Measurements from ENCODE around the gene PPP2R5E. TPM values are rescaled to one million over a fixed set of nuclear protein-coding genes. Genes with fewer than 3 reads are reported as not detected.

PPP2R5E gene
- total RNA-seq, 1 experiment from 2014 or later: 45.0 TPM

GRCh38 chr14:63444588-63444987 lies 98.6 kb downstream of the PPP2R5E start:
- ChIA-PET RAD21 (ENCODE audit: low non-redundant PET in 1 of 2, low total read pairs in 2 of 2, uncharacterized antibody in 2 of 2, unreplicated experiment in 2 of 2) (no interaction called here), CTCF (no interaction called here), POLR2A (no interaction called here)
- H3K4me1 ChIP-seq (ENCODE audit: control insufficient read depth in 1 of 2, insufficient read depth in 2 of 2, low read length in 2 of 2): no peaks in the 10 kb centered on the region
- H3K4me3 ChIP-seq (replicated peaks in 1 of 2; ENCODE audit: low read depth in 1 of 2, low read length in 2 of 2): no peak overlapping the region
- no peaks in the 10 kb centered on the region for H3K36me3 ChIP-seq (ENCODE audit: control insufficient read depth in 1 of 2, insufficient read depth in 2 of 2, low read length in 2 of 2)
- no peak overlapping the region for H3K9ac ChIP-seq (ENCODE audit: low read length)
- no peaks in the 10 kb centered on the region; the same call in 1 of the 2 replicates for H4K20me1 ChIP-seq (ENCODE audit: insufficient read depth)
- H3K79me2 ChIP-seq (ENCODE audit: insufficient read depth, low read length): peaks cover 47% of the 10 kb centered on the region
- no peak overlapping the region for H2AFZ ChIP-seq (ENCODE audit: low read depth, low read length, poor library complexity, severe bottlenecking)
- no peaks in the 10 kb centered on the region for H3K9me3 ChIP-seq (ENCODE audit: control insufficient read depth in 1 of 2, insufficient read depth in 1 of 2, low read depth in 1 of 2, low read length in 2 of 2)
- H3K4me2 ChIP-seq (ENCODE audit: low read length): no peak overlapping the region
- intact Hi-C loops (cut with micrococcal nuclease): no loop called here
- H3K9me2 ChIP-seq (ENCODE audit: insufficient read depth): no peaks in the 10 kb centered on the region
- H3K27ac ChIP-seq (ENCODE audit: low read depth, low read length): no peak overlapping the region
- no TSS peak for BruUV-seq (replicated peaks)
- ATAC-seq (no peak), DNase-seq (ENCODE audit: low read depth, low spot score) (no peak)
- no peak for TF ChIP-seq EGR1 (IDR thresholded peaks at IDR 0.05; ENCODE audit: low read depth)
- H3K27me3 ChIP-seq (ENCODE audit: insufficient read depth, low read length): no peaks in the 10 kb centered on the region

DNA sequence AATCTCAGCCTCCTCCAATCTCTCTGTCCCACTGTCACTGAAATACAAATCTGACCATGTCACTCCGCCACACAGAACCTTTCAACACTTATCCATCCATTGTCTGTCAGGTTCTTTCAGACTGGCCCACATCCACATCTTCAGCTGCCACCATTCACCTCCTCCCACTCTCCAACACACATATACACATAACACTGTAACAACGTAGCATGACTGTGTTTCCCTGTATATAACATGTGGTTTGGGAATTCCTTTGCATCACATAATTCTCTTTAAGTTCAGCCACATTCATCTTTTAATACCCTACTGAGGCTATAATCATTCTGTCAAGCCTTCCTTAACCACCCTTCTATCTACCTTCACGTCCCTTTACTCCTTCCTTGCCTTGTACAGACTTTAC lies 99.2 kb downstream of the PPP2R5E start:
- Histone ChIP-seq H3K27me3 (ENCODE audit: insufficient read depth, low read length) (no peaks in the 10 kb centered on the region), H3K9me3 (ENCODE audit: control insufficient read depth in 1 of 2, insufficient read depth in 1 of 2, low read depth in 1 of 2, low read length in 2 of 2) (no peaks in the 10 kb centered on the region), H3K4me3 (replicated peaks in 1 of 2; ENCODE audit: low read depth in 1 of 2, low read length in 2 of 2) (no peak overlapping the region), H2AFZ (ENCODE audit: low read depth, low read length, poor library complexity, severe bottlenecking) (no peak overlapping the region), H3K4me2 (ENCODE audit: low read length) (no peak overlapping the region), H3K36me3 (ENCODE audit: control insufficient read depth in 1 of 2, insufficient read depth in 2 of 2, low read length in 2 of 2) (no peaks in the 10 kb centered on the region), H3K4me1 (ENCODE audit: control insufficient read depth in 1 of 2, insufficient read depth in 2 of 2, low read length in 2 of 2) (no peaks in the 10 kb centered on the region), H3K9ac (ENCODE audit: low read length) (no peak overlapping the region), H3K9me2 (ENCODE audit: insufficient read depth) (no peaks in the 10 kb centered on the region), H3K79me2 (ENCODE audit: insufficient read depth, low read length) (peaks cover 42% of the 10 kb centered on the region), H3K27ac (ENCODE audit: low read depth, low read length) (no peak overlapping the region), H4K20me1 (ENCODE audit: insufficient read depth) (no peaks in the 10 kb centered on the region; the same call in 1 of the 2 replicates)
- RAD21 ChIA-PET (ENCODE audit: low non-redundant PET in 1 of 2, low total read pairs in 2 of 2, uncharacterized antibody in 2 of 2, unreplicated experiment in 2 of 2): no interaction called here
- BruUV-seq (replicated peaks): no TSS peak
- CTCF ChIA-PET: no interaction called here
- intact Hi-C loops (cut with micrococcal nuclease): no loop called here
- ATAC-seq (no peak), DNase-seq (ENCODE audit: low read depth, low spot score) (no peak)
- POLR2A ChIA-PET: no interaction called here
- TF ChIP-seq, protein P1, sequence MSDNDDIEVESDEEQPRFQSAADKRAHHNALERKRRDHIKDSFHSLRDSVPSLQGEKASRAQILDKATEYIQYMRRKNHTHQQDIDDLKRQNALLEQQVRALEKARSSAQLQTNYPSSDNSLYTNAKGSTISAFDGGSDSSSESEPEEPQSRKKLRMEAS (IDR thresholded peaks at IDR 0.05): no peak
- TF ChIP-seq EGR1 (IDR thresholded peaks at IDR 0.05; ENCODE audit: low read depth) (no peak), POLR2AphosphoS5 (IDR thresholded peaks at IDR 0.05; ENCODE audit: low read depth, low read length) (no peak)

DNA sequence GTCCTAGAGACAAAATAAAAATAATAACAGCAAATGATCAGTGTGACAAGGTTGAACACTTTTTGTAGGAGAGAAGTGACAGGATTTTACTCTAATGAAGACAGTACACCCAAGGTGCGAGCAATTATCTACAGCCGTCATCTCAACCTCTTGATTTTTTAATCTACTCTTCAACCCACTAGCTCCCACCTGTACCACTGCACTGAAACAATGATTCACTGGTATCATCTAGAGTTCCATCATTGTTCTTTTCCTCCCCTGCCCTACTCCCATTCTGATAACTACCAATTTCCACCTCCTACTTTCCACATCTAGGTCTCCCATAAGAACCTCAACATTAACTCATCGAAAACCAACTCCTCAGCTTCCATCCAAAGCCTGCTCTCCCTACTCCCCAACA lies 99.8 kb downstream of the PPP2R5E start:
- intact Hi-C loops (cut with micrococcal nuclease): no loop called here
- no peak overlapping the region for H3K4me3 ChIP-seq (replicated peaks in 1 of 2; ENCODE audit: low read depth in 1 of 2, low read length in 2 of 2)
- DNase-seq (ENCODE audit: low read depth, low spot score): no peak
- no peak overlapping the region for H3K9ac ChIP-seq (ENCODE audit: low read length)
- ChIA-PET CTCF (no interaction called here), POLR2A (no interaction called here), RAD21 (ENCODE audit: low non-redundant PET in 1 of 2, low total read pairs in 2 of 2, uncharacterized antibody in 2 of 2, unreplicated experiment in 2 of 2) (no interaction called here)
- H3K4me2 ChIP-seq (ENCODE audit: low read length): no peak overlapping the region
- peaks cover 4 to 6% of the 10 kb centered on the region in 2 experiments; a peak in 3 of 4 replicates for H3K4me1 ChIP-seq (ENCODE audit: control insufficient read depth in 1 of 2, insufficient read depth in 2 of 2, low read length in 2 of 2)
- H3K9me3 ChIP-seq (ENCODE audit: control insufficient read depth in 1 of 2, insufficient read depth in 1 of 2, low read depth in 1 of 2, low read length in 2 of 2): no peaks in the 10 kb centered on the region
- H3K36me3 ChIP-seq (ENCODE audit: control insufficient read depth in 1 of 2, insufficient read depth in 2 of 2, low read length in 2 of 2): no peaks in the 10 kb centered on the region
- BruUV-seq (replicated peaks): no TSS peak
- no peaks in the 10 kb centered on the region; the same call in 1 of the 2 replicates for H4K20me1 ChIP-seq (ENCODE audit: insufficient read depth)
- peaks cover 44% of the 10 kb centered on the region for H3K79me2 ChIP-seq (ENCODE audit: insufficient read depth, low read length)
- ATAC-seq: no peak
- no peak overlapping the region for H3K27ac ChIP-seq (ENCODE audit: low read depth, low read length)
- H3K27me3 ChIP-seq (ENCODE audit: insufficient read depth, low read length): no peaks in the 10 kb centered on the region
- no peak overlapping the region for H2AFZ ChIP-seq (ENCODE audit: low read depth, low read length, poor library complexity, severe bottlenecking)
- no peaks in the 10 kb centered on the region for H3K9me2 ChIP-seq (ENCODE audit: insufficient read depth)
- TF ChIP-seq RAD21 (IDR thresholded peaks at IDR 0.05; ENCODE audit: low read depth) (no peak), ZNF274 (IDR thresholded peaks at IDR 0.05; ENCODE audit: low read depth, low read length) (no peak), CBX3 (IDR thresholded peaks at IDR 0.05; ENCODE audit: low read depth) (no peak), SP1 (IDR thresholded peaks at IDR 0.05; ENCODE audit: low read depth) (no peak), POLR2A (IDR thresholded peaks at IDR 0.05; ENCODE audit: borderline replicate concordance, extremely low read depth, insufficient read depth, insufficient read length) (no peak), EZH2 (IDR thresholded peaks at IDR 0.05) (no peak), ELF1 (IDR thresholded peaks at IDR 0.05; ENCODE audit: borderline replicate concordance, low read depth) (no peak), EGR1 (IDR thresholded peaks at IDR 0.05; ENCODE audit: low read depth) (no peak), SIN3A (IDR thresholded peaks at IDR 0.05; ENCODE audit: low read depth) (no peak), JUND (IDR thresholded peaks at IDR 0.05) (no peak), EZH2phosphoT487 (IDR thresholded peaks at IDR 0.05; ENCODE audit: borderline replicate concordance) (no peak), FOSL1 (IDR thresholded peaks at IDR 0.05; ENCODE audit: low read depth) (no peak)
- TF ChIP-seq, protein P2, sequence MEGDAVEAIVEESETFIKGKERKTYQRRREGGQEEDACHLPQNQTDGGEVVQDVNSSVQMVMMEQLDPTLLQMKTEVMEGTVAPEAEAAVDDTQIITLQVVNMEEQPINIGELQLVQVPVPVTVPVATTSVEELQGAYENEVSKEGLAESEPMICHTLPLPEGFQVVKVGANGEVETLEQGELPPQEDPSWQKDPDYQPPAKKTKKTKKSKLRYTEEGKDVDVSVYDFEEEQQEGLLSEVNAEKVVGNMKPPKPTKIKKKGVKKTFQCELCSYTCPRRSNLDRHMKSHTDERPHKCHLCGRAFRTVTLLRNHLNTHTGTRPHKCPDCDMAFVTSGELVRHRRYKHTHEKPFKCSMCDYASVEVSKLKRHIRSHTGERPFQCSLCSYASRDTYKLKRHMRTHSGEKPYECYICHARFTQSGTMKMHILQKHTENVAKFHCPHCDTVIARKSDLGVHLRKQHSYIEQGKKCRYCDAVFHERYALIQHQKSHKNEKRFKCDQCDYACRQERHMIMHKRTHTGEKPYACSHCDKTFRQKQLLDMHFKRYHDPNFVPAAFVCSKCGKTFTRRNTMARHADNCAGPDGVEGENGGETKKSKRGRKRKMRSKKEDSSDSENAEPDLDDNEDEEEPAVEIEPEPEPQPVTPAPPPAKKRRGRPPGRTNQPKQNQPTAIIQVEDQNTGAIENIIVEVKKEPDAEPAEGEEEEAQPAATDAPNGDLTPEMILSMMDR (IDR thresholded peaks at IDR 0.05 in 2 of 3, conservative IDR thresholded peaks at IDR 0.05 in 1 of 3; ENCODE audit: borderline replicate concordance in 1 of 3, insufficient read depth in 1 of 3, low read depth in 2 of 3, low read length in 2 of 3): no peak
